ENCODE measurements around the gene JAK3. TPM values are rescaled to one million over a fixed set of nuclear protein-coding genes. Genes with fewer than 3 reads are reported as not detected.
A peak's percentile ranks its signal among the peaks of the same experiment; 100 is the strongest.

JAK3 gene
- total and polyA plus RNA-seq, 8 donors = 0.89 to 50.2 (median 2.9) TPM

- H3K4me1 ChIP-seq = peaks cover 24 to 57% (median 42%) of the 10 kb centered on the region in 4 donors
- peaks cover 30 to 49% (median 43%) of the 10 kb centered on the region in 4 donors for H3K36me3 ChIP-seq
- WGBS, 5 donors = 84 to 87% (median 86%) methylated on average over 8 of the region's 8 CpGs
- intact Hi-C loops (cut with DNase I; ENCODE audit: low total_unique reads) = loop anchor here (10.0 kb wide), 1 partner anchor 128 kb away; no protein-coding TSS in a partner anchor
- no peaks in the 10 kb centered on the region for H3K9me3 ChIP-seq
- H3K27me3 ChIP-seq = peaks cover 0 to 25% (median 18%) of the 10 kb centered on the region in 3 donors
- no peak for DNase-seq
- H3K27ac ChIP-seq = peak overlapping the region; percentile 14 to 98 (median 91)
- TF ChIP-seq POLR2AphosphoS5 (IDR thresholded peaks at IDR 0.05) (no peak), POLR2A (IDR thresholded peaks at IDR 0.05) (no peak), EP300 (IDR thresholded peaks at IDR 0.05) (no peak)
- TF ChIP-seq, protein P1, sequence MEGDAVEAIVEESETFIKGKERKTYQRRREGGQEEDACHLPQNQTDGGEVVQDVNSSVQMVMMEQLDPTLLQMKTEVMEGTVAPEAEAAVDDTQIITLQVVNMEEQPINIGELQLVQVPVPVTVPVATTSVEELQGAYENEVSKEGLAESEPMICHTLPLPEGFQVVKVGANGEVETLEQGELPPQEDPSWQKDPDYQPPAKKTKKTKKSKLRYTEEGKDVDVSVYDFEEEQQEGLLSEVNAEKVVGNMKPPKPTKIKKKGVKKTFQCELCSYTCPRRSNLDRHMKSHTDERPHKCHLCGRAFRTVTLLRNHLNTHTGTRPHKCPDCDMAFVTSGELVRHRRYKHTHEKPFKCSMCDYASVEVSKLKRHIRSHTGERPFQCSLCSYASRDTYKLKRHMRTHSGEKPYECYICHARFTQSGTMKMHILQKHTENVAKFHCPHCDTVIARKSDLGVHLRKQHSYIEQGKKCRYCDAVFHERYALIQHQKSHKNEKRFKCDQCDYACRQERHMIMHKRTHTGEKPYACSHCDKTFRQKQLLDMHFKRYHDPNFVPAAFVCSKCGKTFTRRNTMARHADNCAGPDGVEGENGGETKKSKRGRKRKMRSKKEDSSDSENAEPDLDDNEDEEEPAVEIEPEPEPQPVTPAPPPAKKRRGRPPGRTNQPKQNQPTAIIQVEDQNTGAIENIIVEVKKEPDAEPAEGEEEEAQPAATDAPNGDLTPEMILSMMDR (IDR thresholded peaks at IDR 0.05) = no peak
- H3K4me3 ChIP-seq = no peak overlapping the region
These were observed 18.7 kb upstream of the JAK3 start for GRCh38 chr19:17866312-17866963.

- Histone ChIP-seq H3K4me1 (peaks cover 32 to 65% (median 50%) of the 10 kb centered on the region in 4 donors), H3K4me3 (no peak overlapping the region), H3K36me3 (peaks cover 32 to 51% (median 50%) of the 10 kb centered on the region in 4 donors), H3K9me3 (no peaks in the 10 kb centered on the region), H3K27ac (peak overlapping the region; percentile 55 to 98 (median 91)), H3K27me3 (peaks cover 0 to 17% (median 10%) of the 10 kb centered on the region in 3 donors)
- TF ChIP-seq POLR2A (IDR thresholded peaks at IDR 0.05) = no peak
- TF ChIP-seq POLR2AphosphoS5 (IDR thresholded peaks at IDR 0.05) = peak in 2 of 3 donors; percentile 69 to 95
- TF ChIP-seq, protein P1 (IDR thresholded peaks at IDR 0.05) = no peak
- peak; percentile 78 to 82 for DNase-seq
- intact Hi-C loops (cut with DNase I; ENCODE audit: low total_unique reads) = loop anchor here (10.0 kb wide), 1 partner anchor 129 kb away; no protein-coding TSS in a partner anchor
- WGBS, 5 donors = 38 to 67% (median 43%) methylated on average over 7 to 13 of the region's 13 CpGs
These were observed 17.9 kb upstream of the JAK3 start for GRCh38 chr19:17865364-17866311.

DNA sequence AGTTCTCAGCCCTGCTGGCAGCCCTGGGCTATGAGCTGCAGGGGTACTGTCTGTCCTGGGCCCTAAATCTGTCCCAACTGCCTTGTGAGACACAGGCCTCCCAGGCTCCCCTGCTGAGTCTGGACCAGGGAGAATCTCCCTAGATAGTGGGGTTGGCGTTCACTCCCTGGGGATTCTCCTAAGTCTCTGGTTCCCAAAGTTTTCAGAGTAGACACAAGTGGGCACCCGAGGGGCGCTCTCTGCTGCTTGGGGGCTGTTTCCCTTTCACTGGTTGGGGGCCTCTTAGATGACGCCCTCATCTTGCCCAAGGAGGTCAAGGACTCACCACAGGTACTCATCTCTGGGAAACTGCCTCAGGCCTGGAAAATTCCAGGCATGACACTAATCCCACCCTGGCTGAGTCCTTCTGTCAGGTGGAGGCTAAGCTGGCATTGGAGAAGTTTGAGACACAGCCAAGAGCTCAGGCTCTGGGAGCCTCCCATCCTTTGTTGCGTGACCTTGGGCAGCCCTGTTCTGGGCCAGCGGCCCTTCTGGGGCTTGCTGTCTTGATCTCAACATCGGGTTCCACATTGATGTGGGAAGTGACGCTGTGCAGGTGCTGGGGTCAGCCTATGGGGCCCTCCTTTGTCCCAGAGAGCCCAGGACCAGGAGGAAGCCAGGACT, 15.9 kb upstream of the JAK3 start:
- H3K4me3 ChIP-seq = peak overlapping the region in 1 of 4 donors; percentile 99
- TF ChIP-seq POLR2A (IDR thresholded peaks at IDR 0.05) = no peak
- TF ChIP-seq EP300 (IDR thresholded peaks at IDR 0.05) = no peak
- TF ChIP-seq POLR2AphosphoS5 (IDR thresholded peaks at IDR 0.05) = no peak
- TF ChIP-seq, protein P1 (IDR thresholded peaks at IDR 0.05) = no peak
- H3K4me1 ChIP-seq = peaks cover 33 to 75% (median 59%) of the 10 kb centered on the region in 4 donors
- H3K36me3 ChIP-seq = peaks cover 32 to 51% (median 50%) of the 10 kb centered on the region in 4 donors
- no peaks in the 10 kb centered on the region for H3K9me3 ChIP-seq
- intact Hi-C loops (cut with DNase I; ENCODE audit: low total_unique reads) = loop anchor here (5.0 to 10.0 kb wide), 2 partner anchors 74 to 131 kb away; no protein-coding TSS in a partner anchor
- 66 to 82% (median 73%) methylated on average over 4 to 8 of the region's 8 CpGs for WGBS, 5 donors
- H3K27ac ChIP-seq = peak overlapping the region; percentile 55 to 98 (median 91)
- H3K27me3 ChIP-seq = no peaks in the 10 kb centered on the region
- no peak for DNase-seq
